ENCODE measurements around the gene CDK18.
A peak's percentile ranks its signal among the peaks of the same experiment; 100 is the strongest.

The CDK18 gene

DNA sequence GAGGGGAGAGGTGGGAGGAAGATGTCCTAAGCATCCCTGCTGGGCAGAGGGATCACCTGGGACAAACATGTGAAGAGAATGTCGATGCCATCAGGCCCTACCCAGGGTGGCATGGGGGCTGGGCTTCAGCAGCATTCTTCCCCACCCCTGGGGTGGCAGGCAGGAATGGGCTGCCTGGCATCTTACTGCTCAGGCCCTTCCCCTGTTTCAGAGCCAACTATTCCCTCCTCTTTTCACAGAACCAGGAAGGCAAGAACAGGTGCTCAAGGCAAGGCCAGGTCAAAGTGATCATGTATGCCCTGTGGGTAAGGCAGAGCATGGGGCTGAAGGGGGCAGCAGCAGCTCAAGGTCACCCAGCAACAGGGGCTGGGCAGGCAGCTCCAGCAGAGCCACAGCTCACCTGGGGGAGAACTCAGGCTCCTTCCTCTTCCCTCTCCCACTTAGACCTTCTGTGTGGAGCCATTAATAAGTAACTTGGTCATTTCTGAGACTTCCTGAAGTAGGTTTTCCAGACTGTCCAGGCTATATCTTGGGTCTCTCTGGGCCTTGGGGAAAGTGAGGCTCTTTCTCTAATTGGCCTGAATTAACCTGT is 70.9 kb downstream of the CDK18 start:
- DNase-seq: peak; percentile 33

DNA sequence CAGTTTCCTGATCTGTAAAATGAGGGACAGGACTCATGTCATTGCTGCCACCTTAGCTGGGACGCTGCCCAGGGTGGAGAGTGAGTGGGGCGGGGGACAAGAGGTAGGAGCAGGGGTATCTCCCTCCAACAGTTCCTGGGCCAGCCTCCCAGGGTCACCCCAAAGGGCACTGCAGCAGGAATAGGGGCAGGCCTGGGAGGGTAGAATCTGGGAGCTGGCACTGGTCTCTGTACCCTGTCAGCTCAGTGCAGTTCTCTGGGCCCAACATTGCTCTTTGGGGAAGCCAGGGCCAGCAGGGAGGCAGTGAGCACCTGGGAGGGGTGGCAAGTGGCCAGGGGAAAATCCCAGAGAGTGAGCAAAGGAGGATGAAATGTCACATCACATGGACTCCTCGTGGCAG is 71.5 kb downstream of the CDK18 start:
- no peak for DNase-seq

- DNase-seq: peak; percentile 35
Observed at GRCh38 chr1:205576805-205577761, 72.6 kb downstream of the CDK18 start.

GRCh38 chr1:205577874-205578658 is 73.6 kb downstream of the CDK18 start:
- DNase-seq: no peak

GRCh38 chr1:205578780-205579571 is 74.5 kb downstream of the CDK18 start:
- DNase-seq: peak; percentile 72

DNA sequence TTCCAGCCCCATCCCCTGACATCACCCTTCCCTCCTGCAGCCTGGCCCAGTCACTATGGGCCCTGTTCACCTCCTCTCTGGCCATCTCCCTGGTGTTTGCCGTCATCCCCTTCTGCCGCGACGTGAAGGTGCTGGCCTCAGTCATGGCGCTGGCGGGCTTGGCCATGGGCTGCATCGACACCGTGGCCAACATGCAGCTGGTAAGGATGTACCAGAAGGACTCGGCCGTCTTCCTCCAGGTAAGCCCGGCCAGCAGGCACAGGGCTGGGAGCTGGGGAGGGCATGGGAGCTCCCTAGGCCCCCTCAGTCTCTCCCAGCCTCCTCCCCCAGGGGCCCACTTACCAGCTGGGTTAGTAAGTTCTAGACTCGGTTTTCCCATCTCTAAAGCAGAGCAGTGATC is 75.2 kb downstream of the CDK18 start:
- DNase-seq: no peak

GRCh38 chr1:205580140-205580922 is 75.9 kb downstream of the CDK18 start:
- DNase-seq: no peak

DNA sequence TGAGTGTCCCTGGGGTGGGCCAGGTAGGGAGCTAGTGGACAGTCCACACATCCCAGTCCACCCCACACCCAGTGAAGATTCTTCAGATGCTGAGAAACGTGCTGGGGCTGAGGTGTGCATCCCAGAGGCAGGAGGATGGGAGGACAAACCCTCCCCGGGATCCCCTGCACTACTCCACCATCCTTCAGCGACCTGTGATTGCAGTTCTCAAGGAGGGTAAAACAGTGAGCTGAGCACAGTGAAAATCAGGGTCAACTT is 76.4 kb downstream of the CDK18 start:
- DNase-seq: no peak

DNA sequence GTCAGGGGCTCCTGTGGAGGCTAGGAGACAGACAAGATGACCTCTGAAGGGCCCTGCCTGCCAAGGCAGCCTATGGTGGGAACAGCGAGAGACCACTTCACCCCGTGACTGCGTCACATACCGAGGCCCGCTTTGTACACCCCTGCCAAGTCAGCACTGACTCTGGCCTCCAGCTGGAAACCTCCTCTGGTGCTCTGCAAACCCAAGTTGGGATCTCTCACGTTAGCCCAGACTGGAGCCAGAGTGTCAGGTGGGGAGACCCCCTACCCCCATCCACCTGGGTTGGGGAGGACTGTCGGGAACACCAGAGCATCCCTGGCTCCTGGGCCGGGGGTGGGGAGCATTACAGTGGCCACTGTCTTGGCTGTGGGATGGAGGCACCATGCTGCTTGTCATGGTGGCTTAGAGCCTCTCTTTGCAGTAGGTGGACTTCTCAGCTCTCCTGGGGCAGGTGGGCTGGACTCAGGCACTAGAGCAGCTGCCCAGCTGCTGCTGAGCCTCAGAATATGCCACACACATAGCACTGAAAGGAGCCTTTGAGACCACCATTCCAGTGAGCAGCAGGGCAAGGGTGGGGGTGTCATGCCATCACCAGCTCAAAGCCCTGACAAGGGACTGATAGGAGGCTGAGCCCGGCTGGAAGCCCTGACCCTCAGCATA is 77.0 kb downstream of the CDK18 start:
- no peak for DNase-seq

DNA sequence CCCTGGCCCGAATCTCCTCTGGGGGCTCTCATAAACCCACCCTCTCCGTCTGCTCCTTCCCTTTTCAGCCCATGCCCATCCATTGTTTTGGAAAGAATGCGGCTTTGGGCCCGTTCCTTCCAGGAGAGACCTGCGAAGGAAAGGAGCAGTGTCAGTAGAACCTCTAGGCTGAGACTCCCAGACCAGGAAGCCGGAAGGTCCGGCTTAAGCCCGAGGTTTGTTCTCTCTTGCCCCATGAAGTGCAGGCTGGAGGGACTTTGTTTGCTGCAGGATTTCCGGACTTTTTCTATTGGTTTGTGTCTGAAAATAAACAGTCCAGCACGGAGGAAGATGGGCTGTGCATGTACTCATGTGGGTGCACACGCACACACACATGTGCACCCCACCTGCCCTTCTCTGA is 77.6 kb downstream of the CDK18 start:
- DNase-seq: peak; percentile 48
